DMS53 treated with DMSO at 0.1 percent for 48 hours (cell line): ENCODE results near the gene RECQL5.
A peak's percentile ranks its signal among the peaks of the same experiment; 100 is the strongest.

Experiments
- DNase-seq: peaks from one replicate; lab custom pipeline; 2025; ENCODE audit not compliant: unreplicated experiment; lab: John Stamatoyannopoulos, UW

Gene RECQL5

DNA sequence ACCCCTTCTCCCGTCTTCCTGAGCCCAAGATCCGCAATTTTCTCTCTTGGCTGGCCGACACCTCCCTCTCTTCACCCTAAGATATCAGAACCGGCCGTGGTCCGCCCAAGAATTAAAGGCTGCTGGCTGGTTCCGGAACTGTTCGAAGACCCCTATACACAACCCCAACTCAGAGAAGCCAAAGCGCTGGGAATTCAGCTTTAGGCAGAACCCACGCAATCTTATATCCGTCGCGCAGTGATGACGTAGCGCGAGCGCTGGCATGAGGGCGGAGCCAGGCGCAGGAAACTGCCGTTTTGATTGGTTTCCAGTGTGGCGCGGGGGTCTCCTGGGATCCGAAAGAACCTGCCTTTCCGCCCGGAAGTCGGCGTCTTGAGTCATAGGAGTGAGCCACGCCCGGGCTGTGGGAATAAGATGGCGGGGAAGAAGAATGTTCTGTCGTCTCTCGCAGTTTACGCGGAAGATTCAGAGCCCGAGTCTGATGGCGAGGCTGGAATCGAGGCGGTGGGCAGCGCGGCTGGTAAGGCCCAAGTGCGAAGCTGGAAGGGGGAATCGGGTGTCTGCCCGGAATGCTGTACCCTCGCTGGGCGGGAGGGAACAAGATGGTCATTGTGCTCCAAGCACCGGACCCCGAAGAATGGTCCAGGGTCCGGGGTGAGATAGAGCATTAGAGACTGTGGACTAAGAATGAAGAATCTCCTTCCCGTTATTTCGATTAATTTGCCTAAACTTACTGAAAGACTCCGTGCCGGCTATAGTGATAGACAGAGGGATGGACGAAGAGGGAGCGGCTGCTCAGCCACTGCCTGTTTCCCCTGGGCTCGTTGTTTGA, at the start of gene RECQL5, which contains the start of gene SAP30BP:
RECQL5 (minus strand) TSS at position 196 of the 832 bp plus-strand sequence. CDS start 597 bp downstream, outside the sequence.
SAP30BP (plus strand) TSS at position 380 of the 832 bp plus-strand sequence; CDS start at position 415, 35 bp downstream.
- peak; percentile 96 for DNase-seq

- DNase-seq: no peak
Observed at GRCh38 chr17:75712446-75712845, 45.5 kb upstream of the RECQL5 start.

- DNase-seq: no peak
Observed at GRCh38 chr17:75707079-75707571, 40.2 kb upstream of the RECQL5 start.

DNA sequence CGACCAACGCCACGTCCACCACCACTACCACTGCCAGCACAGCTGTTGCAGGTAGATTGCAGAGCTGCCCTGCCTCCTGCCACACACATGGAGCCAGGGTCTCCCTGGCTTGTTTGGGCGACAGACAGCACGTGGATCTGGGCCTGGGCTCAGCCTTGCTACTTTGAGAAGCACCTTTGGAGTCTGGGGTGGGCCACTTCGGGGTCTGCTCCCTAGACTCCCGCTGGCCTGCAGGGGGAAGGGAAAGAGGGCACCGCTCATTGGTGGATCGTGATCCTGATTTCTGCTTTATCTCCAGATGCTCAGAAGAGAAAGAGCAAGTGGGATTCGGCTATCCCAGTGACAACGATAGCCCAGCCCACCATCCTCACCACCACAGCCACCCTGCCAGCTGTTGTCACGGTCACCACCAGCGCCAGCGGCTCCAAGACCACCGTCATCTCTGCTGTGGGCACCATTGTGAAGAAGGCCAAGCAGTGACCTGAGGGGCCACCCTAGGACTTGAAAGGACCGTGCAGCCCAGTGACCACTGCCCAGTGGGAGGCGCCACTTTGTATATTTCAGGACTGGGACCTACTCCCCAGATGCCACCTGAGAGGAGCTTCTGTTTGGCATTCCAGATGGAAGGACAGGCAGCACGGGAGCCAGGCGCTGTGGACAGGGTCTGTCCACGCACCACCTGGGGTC, 39.2 kb upstream of the RECQL5 start:
- no peak for DNase-seq

- DNase-seq: no peak
Observed at GRCh38 chr17:75704963-75705875, 38.3 kb upstream of the RECQL5 start.

GRCh38 chr17:75703591-75703990, 36.6 kb upstream of the RECQL5 start:
- no peak for DNase-seq

DNA sequence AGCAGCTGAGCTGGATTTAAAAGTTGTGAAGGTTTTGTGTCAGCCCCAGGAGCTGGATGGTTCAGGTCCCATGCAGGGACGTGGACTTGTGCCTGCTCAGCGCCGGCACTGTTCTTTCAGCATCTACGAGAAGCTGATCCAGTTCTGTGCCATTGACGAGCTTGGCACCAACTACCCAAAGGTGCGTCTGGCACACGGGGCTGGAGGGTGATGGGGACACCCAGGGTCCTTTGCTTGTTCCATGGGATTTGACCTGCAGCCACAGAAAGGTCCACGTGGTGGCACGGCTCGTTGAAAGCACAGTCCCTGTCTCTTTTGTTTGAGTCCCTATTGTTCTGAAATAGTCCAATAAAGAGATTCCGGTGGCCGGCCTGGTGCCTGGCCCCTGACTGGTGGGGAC, 36.2 kb upstream of the RECQL5 start:
- no peak for DNase-seq

- no peak for DNase-seq
Observed at GRCh38 chr17:75701288-75701687, 34.3 kb upstream of the RECQL5 start.

- no peak for DNase-seq
Observed at GRCh38 chr17:75698659-75699058, 31.7 kb upstream of the RECQL5 start.

DNA sequence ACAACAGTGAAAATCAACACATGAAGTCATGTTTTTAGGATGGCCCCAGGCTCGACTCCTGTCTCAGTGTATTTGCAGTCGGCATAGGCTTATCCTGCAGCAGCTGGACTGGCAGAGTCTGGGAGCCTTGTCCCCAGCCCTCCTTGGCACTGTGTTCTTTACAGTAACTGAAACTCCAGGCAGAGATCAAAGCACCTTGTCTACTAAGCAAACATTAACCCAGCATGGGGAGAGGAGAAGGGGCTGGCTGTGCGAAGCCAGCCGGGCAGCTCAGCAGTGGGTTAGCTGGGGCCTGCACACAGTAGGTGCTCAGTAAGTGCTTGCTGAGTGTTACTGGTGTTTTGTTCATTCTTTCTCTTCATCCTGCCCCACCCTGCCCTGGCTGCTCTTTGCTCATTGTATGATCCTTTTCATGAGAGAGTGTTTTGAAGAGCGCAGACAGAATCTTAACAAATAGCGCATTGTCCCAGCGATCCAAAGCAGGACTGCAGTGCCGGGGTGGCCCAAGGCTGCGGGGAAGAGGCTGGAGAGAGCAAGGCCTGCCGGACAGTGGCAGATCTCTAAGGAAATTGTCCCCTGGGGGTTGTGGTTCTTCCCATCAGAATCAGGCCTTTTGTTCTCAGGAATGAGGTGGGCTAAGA, 30.8 kb upstream of the RECQL5 start:
- no peak for DNase-seq

DNA sequence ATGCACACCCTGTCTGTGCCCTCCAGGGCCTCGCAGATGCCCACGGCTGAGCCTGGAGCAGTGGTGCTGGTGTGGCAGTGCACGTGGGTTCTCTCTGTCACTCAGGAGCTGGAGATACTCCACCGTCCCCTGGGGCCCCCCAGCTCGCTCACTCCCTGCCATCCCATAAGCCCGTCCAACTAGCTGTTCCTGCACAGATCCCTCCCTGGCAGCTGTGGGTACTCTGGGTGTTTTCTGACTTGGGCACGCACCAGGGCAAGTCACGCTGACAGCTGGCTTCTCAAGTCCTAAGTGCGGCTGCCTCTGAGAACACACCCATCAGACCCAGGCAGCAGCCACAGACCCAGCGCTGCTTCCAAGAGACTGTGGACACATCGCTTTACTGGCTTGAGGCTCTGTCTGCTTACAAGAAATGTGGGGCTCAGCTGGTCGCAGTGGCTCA, 28.9 kb upstream of the RECQL5 start:
- DNase-seq: no peak

- no peak for DNase-seq
Observed at GRCh38 chr17:75695141-75695829, 28.3 kb upstream of the RECQL5 start.

GRCh38 chr17:75694536-75694935, 27.6 kb upstream of the RECQL5 start:
- no peak for DNase-seq

GRCh38 chr17:75693500-75694481, 26.8 kb upstream of the RECQL5 start:
- DNase-seq: no peak

- no peak for DNase-seq
Observed at GRCh38 chr17:75692976-75693375, 26.0 kb upstream of the RECQL5 start.

GRCh38 chr17:75691801-75692626, 25.1 kb upstream of the RECQL5 start:
- no peak for DNase-seq

GRCh38 chr17:75691371-75691791, 24.4 kb upstream of the RECQL5 start:
- no peak for DNase-seq

DNA sequence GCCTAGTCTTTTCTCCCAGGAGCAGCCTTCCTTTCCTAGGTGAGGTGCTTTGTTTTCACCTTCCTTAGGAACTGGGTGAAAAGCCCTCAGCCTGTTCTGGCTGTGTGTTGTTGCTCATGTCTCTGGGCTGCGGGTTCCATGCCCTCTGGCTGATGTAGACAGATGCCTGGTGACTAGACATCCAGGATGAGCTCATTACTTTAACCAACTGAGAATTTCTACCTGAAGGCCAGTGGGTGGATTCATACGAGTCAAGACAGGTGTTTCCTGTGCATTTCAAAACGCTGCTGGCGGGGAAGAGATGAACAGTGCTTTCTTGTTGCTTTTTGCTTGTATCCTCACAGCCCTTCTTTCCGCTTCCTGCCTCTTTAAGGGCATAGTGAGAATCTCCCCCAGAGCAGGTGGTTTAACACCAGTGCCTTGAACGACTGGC, 22.5 kb upstream of the RECQL5 start:
- DNase-seq: no peak
